Lung (tissue), 12 donors: Measurements from ENCODE around the gene FAM76B. TPM values are rescaled to one million over a fixed set of nuclear protein-coding genes. Genes with fewer than 3 reads are reported as not detected.

ENCODE experiments used
- ATAC-seq: fragments of 200-7000 bp; cut with Tn5 transposase; one replicate; pipeline ENCODE4 v1.9.1; 2020; ENCODE audit warnings: moderate number of reproducible peaks; ENCODE audit not compliant: insufficient read depth, low FRiP score
- DNase-seq, 3 donors: peaks; one replicate each; pipeline ENCODE4 v3.0.0-alpha.2; 2013 to 2017
- H3K27ac ChIP-seq, 2 donors: one replicate each; pipeline ENCODE4 v1.5.1; 2013; ENCODE audit warnings: mild to moderate bottlenecking in 2 of 2, moderate library complexity in 2 of 2, control low read depth in 1 of 2, inconsistent platforms in 1 of 2, low read depth in 1 of 2, low read length in 1 of 2
- H3K27me3 ChIP-seq, 3 donors: one replicate each; pipeline ENCODE4 v1.5.1; 2013; ENCODE audit warnings: low read length in 2 of 3; ENCODE audit not compliant: control insufficient read depth in 3 of 3, insufficient read depth in 3 of 3
- H3K36me3 ChIP-seq, 4 donors: one replicate each; pipeline ENCODE4 v1.5.1; 2013; ENCODE audit warnings: low read length in 4 of 4, mild to moderate bottlenecking in 1 of 4, moderate library complexity in 1 of 4; ENCODE audit not compliant: control insufficient read depth in 4 of 4, insufficient read depth in 4 of 4
- H3K4me1 ChIP-seq, 5 donors: one replicate each; pipeline ENCODE4 v1.5.1; 2013; ENCODE audit warnings: low read length in 5 of 5, mild to moderate bottlenecking in 2 of 5, moderate library complexity in 1 of 5; ENCODE audit not compliant: control insufficient read depth in 5 of 5, insufficient read depth in 5 of 5
- H3K4me3 ChIP-seq: one replicate; pipeline ENCODE4 v1.5.1; 2013; ENCODE audit warnings: mild to moderate bottlenecking, control low read depth, moderate library complexity
- H3K9ac ChIP-seq, 2 donors: one replicate each; pipeline ENCODE4 v1.5.1; 2013; ENCODE audit warnings: low read length in 2 of 2, control low read depth in 1 of 2; ENCODE audit not compliant: insufficient read depth in 1 of 2
- H3K9me3 ChIP-seq, 4 donors: one replicate each; pipeline ENCODE4 v1.5.1; 2013; ENCODE audit warnings: low read length in 3 of 4, mild to moderate bottlenecking in 1 of 4, moderate library complexity in 1 of 4; ENCODE audit not compliant: control insufficient read depth in 4 of 4, insufficient read depth in 3 of 4
- WGBS, 2 donors: extraction: QIAGEN DNeasy Blood & Tissue Kit; methylation state at CpG; one replicate each; pipeline ENCODE4 v1.1.7; 2013; 5-methylcytosine and 5-hydroxymethylcytosine counted together
- polyA plus RNA-seq, 2 donors: library from polyadenylated mRNA; stranded (reverse); fragments of 200-250 nt; gene quantifications; one replicate each; pipeline ENCODE4 v1.2.1, GENCODE V29; 2013
- total RNA-seq, 2 donors: library from RNA; depleted of rRNA in 1 of 2; stranded (reverse); fragments of >200 nt in 1 of 2; gene quantifications; one replicate each; pipeline ENCODE4 v1.2.1, GENCODE V29; 2014 to 2021
- TF ChIP-seq, protein P1 (sequence below): IDR thresholded peaks from 2 replicates; pipeline ENCODE4 v1.5.1; 2012; ENCODE audit warnings: mild to moderate bottlenecking; ENCODE audit errors: control extremely low read depth, extremely low read depth
- donor health status: control.
- donor health status: control.
- donor health status: Bipolar disorder and iron deficiency.
- donor health status: healthy.
- donor health status: DM: yes; HTN: yes; CAD: no.

FAM76B gene
- total and polyA plus RNA-seq, 4 donors = 10.2 to 54.0 (median 17.0) TPM

DNA sequence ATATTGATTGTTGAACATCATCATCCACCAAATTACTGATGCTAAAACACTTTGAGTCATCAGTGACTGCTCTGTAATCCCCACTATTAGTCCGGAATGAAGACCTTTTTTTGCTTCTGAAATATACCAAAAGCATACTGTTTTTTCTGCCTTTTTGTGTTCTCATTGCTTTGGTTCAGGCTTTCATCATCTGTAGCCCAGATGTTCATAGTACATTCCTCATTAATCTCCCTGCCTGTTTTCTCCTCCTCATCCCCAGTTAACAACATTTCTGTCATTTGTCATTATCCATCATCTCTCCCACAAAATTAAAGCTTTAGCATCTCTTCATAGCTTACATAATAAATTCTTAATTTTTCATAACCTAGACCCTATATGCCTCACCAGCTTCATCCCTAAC, 10.0 kb upstream of the FAM76B start:
- H3K9me3 ChIP-seq = no peaks in the 10 kb centered on the region
- H3K4me1 ChIP-seq = no peaks in the 10 kb centered on the region
- no peaks in the 10 kb centered on the region for H3K27me3 ChIP-seq
- TF ChIP-seq, protein P1, sequence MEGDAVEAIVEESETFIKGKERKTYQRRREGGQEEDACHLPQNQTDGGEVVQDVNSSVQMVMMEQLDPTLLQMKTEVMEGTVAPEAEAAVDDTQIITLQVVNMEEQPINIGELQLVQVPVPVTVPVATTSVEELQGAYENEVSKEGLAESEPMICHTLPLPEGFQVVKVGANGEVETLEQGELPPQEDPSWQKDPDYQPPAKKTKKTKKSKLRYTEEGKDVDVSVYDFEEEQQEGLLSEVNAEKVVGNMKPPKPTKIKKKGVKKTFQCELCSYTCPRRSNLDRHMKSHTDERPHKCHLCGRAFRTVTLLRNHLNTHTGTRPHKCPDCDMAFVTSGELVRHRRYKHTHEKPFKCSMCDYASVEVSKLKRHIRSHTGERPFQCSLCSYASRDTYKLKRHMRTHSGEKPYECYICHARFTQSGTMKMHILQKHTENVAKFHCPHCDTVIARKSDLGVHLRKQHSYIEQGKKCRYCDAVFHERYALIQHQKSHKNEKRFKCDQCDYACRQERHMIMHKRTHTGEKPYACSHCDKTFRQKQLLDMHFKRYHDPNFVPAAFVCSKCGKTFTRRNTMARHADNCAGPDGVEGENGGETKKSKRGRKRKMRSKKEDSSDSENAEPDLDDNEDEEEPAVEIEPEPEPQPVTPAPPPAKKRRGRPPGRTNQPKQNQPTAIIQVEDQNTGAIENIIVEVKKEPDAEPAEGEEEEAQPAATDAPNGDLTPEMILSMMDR = no peak
- peaks cover 0 to 26% (median 9%) of the 10 kb centered on the region in 4 donors for H3K36me3 ChIP-seq
- WGBS, 2 donors = 94 to 97% methylated on average over 1 of the region's 1 CpG
- no peak overlapping the region for H3K27ac ChIP-seq
- H3K4me3 ChIP-seq = no peak overlapping the region
- ATAC-seq (no peak), DNase-seq (no peak)
- H3K9ac ChIP-seq = no peak overlapping the region

DNA sequence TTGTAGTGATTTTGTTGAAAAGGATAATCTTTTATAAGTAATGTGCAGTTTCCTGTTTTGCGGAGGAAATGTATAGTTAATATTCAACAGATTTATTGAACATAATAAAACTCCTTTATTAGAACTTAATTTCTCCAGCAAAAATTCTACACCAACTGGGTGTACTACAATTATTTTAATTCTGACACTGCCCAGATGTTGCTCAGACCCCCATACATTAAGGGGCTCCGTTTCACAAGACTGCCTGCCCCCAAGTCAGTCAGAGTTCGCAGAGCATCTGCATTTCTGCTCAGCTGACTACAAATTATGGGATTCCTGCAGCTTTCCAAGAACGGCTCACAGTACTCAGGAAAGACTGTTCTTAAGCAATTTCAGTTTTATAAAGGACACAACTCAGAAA, 6.9 kb upstream of the FAM76B start:
- 90 to 92% methylated on average over 4 of the region's 4 CpGs for WGBS, 2 donors
- no peak overlapping the region for H3K27ac ChIP-seq
- H3K4me1 ChIP-seq = peaks cover 0 to 14% (median 8%) of the 10 kb centered on the region in 5 donors
- H3K27me3 ChIP-seq = no peaks in the 10 kb centered on the region
- ATAC-seq (no peak), DNase-seq (peak; percentile 12 to 38 (median 15))
- H3K4me3 ChIP-seq = no peak overlapping the region
- H3K9me3 ChIP-seq = no peaks in the 10 kb centered on the region
- H3K9ac ChIP-seq = no peak overlapping the region
- peaks cover 0 to 15% (median 5%) of the 10 kb centered on the region in 4 donors for H3K36me3 ChIP-seq
- TF ChIP-seq, protein P1 = no peak

DNA sequence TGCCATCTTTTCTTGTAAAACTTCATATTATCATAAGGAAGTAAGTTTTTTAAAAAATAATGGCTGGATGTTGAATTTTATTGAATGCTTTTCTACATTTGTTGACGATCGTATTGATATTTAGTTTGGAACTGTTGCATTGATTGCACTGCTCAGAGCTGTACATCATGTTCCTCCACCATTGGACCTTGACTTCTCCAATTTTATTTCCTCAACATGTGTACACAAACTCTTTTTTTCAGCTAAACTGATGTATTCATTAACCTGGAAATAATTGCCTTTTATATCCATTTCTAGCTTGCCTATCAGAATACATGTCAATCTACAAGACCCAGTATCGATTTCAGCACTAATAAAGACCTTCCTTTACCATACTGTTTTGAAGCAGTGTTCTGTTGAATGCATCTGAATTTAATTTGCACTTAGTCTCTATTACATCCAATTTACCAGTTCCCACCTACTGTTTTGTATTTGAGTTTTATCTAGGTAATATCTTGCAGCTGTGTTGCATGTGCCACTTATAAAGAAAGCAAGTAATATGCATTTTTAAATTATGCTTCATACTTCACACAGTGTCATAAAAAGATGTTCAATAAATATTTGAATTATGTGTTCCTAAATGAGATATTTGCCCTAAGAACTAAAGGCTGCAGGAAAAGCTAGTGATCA, 6.2 kb upstream of the FAM76B start:
- H3K36me3 ChIP-seq = peaks cover 0 to 13% (median 5%) of the 10 kb centered on the region in 4 donors
- H3K4me1 ChIP-seq = peaks cover 0 to 19% (median 11%) of the 10 kb centered on the region in 5 donors
- H3K27ac ChIP-seq = no peak overlapping the region
- H3K9ac ChIP-seq = no peak overlapping the region
- DNase-seq = no peak
- 97 to 98% methylated on average over 3 of the region's 3 CpGs for WGBS, 2 donors
- no peaks in the 10 kb centered on the region for H3K27me3 ChIP-seq
- ATAC-seq = no peak
- no peak overlapping the region for H3K4me3 ChIP-seq
- TF ChIP-seq, protein P1 = no peak
- no peaks in the 10 kb centered on the region for H3K9me3 ChIP-seq
